Upper lobe of right lung (tissue), 1 donor: ENCODE results near the gene STEAP3. TPM values are rescaled to one million over a fixed set of nuclear protein-coding genes. Genes with fewer than 3 reads are reported as not detected.

Source experiments
- ATAC-seq: fragments of 200-7000 bp; cut with Tn5 transposase; one replicate; pipeline ENCODE4 v1.9.1; 2020; ENCODE audit warnings: mild to moderate bottlenecking, moderate library complexity
- DNase-seq: peaks from one replicate; pipeline ENCODE4 v3.0.0-alpha.2; 2020
- H3K27ac ChIP-seq: fragments of 200-600 bp; one replicate; pipeline ENCODE4 v1.8.0; 2022
- H3K27me3 ChIP-seq: fragments of 200-600 bp; one replicate; pipeline ENCODE4 v1.8.0; 2022; ENCODE audit warnings: mild to moderate bottlenecking
- H3K36me3 ChIP-seq: fragments of 200-600 bp; one replicate; pipeline ENCODE4 v1.8.0; 2022
- H3K4me1 ChIP-seq: fragments of 200-600 bp; one replicate; pipeline ENCODE4 v1.8.0; 2022
- H3K4me3 ChIP-seq: fragments of 200-600 bp; one replicate; pipeline ENCODE4 v1.8.0; 2022; ENCODE audit warnings: mild to moderate bottlenecking
- H3K9me3 ChIP-seq: fragments of 200-600 bp; one replicate; pipeline ENCODE4 v1.8.0; 2022
- intact Hi-C: fragments of 100-400 bp; cut with DNase I; formaldehyde crosslinking; loops from one replicate; pipeline ENCODE4 v1.11.0; 2022
- total RNA-seq: library from RNA; stranded (reverse); fragmentation: NEBNext Ultra II Directional; extraction: Animal tissue kit (Norgen Biotek cat#: 25700); gene quantifications from one replicate; pipeline ENCODE4 v1.2.1, GENCODE V29; 2021
- TF ChIP-seq, protein P1 (sequence below): fragments of 200-600 bp; IDR thresholded peaks from one replicate; pipeline ENCODE4 v1.8.0; 2022; ENCODE audit warnings: antibody characterized with exemption
- donor health status: DM: no; HTN: yes; CAD: no; lungs with severe emphysema.

The STEAP3 gene
- total RNA-seq, 1 donor from 2014 or later: 14.1 TPM

DNA sequence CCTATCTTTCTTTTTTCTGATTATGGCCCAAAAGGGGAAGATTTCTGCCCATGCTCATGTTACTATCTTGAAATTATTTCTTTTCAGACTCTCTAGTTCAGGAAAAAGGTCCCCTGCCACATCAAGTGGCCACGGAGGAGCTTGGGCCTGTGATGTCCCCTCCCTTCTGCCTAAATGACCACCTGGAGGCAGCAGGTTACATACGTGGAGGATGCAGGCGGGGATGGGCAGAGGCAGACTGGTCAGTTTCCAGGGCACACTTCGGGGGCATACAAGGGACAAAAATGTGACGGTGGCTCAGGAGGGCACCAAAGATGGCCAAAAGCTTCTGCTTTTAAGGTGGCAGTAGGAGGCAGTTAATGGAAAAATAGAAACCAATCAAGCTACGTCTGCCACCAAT, 30.7 kb upstream of the STEAP3 start:
- intact Hi-C loops: no loop called here
- DNase-seq: no peak
- TF ChIP-seq, protein P1, sequence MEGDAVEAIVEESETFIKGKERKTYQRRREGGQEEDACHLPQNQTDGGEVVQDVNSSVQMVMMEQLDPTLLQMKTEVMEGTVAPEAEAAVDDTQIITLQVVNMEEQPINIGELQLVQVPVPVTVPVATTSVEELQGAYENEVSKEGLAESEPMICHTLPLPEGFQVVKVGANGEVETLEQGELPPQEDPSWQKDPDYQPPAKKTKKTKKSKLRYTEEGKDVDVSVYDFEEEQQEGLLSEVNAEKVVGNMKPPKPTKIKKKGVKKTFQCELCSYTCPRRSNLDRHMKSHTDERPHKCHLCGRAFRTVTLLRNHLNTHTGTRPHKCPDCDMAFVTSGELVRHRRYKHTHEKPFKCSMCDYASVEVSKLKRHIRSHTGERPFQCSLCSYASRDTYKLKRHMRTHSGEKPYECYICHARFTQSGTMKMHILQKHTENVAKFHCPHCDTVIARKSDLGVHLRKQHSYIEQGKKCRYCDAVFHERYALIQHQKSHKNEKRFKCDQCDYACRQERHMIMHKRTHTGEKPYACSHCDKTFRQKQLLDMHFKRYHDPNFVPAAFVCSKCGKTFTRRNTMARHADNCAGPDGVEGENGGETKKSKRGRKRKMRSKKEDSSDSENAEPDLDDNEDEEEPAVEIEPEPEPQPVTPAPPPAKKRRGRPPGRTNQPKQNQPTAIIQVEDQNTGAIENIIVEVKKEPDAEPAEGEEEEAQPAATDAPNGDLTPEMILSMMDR: no peak

DNA sequence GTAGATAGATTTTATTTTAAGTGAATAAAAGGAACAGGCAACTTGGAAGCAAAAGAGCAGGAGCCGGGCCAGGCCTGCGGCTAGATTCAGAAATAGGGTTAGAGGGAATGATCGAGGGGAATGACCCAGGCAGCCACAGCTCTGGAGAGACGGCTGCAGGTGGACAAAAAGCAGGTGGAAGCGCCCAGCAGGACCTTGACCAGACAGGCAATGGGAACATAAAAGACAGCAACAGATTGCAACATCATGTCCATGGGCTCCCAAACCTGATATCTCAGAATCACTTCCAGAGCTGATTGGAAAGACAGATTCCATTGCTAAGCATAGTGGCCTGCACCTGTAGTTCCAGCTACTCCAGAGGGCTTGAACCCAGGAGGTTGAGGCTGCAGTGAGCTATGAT, 28.6 kb upstream of the STEAP3 start:
- peaks cover 8% of the 10 kb centered on the region for H3K4me1 ChIP-seq
- no peak overlapping the region for H3K4me3 ChIP-seq
- DNase-seq: no peak
- intact Hi-C loops: no loop called here
- ATAC-seq: no peak
- TF ChIP-seq, protein P1: no peak
- H3K27me3 ChIP-seq: no peaks in the 10 kb centered on the region
- H3K9me3 ChIP-seq: no peaks in the 10 kb centered on the region
- no peaks in the 10 kb centered on the region for H3K36me3 ChIP-seq
- H3K27ac ChIP-seq: no peak overlapping the region

More for the DNA sequence above, 30.7 kb upstream of the STEAP3 start:
- Histone ChIP-seq H3K27ac (no peak overlapping the region), H3K4me3 (no peak overlapping the region), H3K27me3 (no peaks in the 10 kb centered on the region), H3K4me1 (peaks cover 2% of the 10 kb centered on the region), H3K36me3 (no peaks in the 10 kb centered on the region), H3K9me3 (no peaks in the 10 kb centered on the region)
- ATAC-seq: no peak

DNA sequence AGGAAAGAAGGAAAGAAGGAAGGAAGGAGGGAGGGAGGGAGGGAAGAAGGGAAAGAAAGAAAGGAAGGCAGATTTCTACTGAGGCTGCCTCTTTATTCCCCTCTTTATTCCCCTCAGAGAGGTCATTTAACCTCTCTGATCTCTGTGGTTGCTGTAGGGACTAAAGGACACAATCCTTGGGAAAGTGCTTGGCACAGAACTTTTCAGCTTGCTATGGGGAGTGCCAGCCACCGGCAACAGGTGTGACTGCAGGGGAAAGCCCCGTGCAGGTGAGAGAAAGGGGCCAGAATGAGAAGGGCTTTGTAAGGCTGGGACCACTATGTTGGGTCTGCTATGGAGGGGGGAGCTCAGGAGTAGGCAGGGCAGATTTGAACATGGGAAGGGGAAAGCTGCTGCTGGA, 27.7 kb upstream of the STEAP3 start:
- intact Hi-C loops: no loop called here
- no peak for ATAC-seq
- DNase-seq: no peak
- Histone ChIP-seq H3K36me3 (no peaks in the 10 kb centered on the region), H3K4me3 (no peak overlapping the region), H3K4me1 (peaks cover 8% of the 10 kb centered on the region), H3K27me3 (no peaks in the 10 kb centered on the region), H3K27ac (no peak overlapping the region), H3K9me3 (no peaks in the 10 kb centered on the region)
- TF ChIP-seq, protein P1: no peak

- Histone ChIP-seq H3K27ac (no peak overlapping the region), H3K4me3 (no peak overlapping the region), H3K9me3 (no peaks in the 10 kb centered on the region), H3K36me3 (no peaks in the 10 kb centered on the region), H3K27me3 (no peaks in the 10 kb centered on the region), H3K4me1 (peaks cover 8% of the 10 kb centered on the region)
- ATAC-seq (no peak), DNase-seq (no peak)
- TF ChIP-seq, protein P1: no peak
- intact Hi-C loops: no loop called here
These were observed 27.1 kb upstream of the STEAP3 start for GRCh38 chr2:119196301-119197125.

DNA sequence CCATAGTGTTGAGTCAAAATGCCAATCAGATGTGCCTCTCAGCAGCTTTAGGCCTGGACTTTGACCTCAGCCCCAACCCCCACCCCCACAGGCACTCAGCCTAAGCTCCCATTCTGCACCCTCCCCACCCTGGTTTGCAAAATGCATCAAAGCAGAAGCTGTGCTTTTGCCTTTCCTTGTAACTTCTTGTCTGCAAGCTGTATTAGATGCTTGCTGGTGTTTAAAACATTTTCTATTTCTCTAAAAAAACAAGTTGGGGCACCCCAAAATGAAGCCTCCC, 26.6 kb upstream of the STEAP3 start:
- intact Hi-C loops: no loop called here
- no peaks in the 10 kb centered on the region for H3K9me3 ChIP-seq
- DNase-seq: no peak
- no peak for ATAC-seq
- TF ChIP-seq, protein P1: no peak
- H3K4me1 ChIP-seq: peaks cover 8% of the 10 kb centered on the region
- H3K36me3 ChIP-seq: no peaks in the 10 kb centered on the region
- H3K27me3 ChIP-seq: no peaks in the 10 kb centered on the region
- no peak overlapping the region for H3K4me3 ChIP-seq
- no peak overlapping the region for H3K27ac ChIP-seq
